SK-N-SH (cell line): ENCODE data around the gene PYGB. TPM values are rescaled to one million over a fixed set of nuclear protein-coding genes. Genes with fewer than 3 reads are reported as not detected.

Experiments used
- CTCF ChIA-PET: fragments of 300-600, 350-600 bp; formaldehyde crosslinking; extraction: SDS; loops from one replicate; lab custom pipeline; 2021; lab: Yijun Ruan, JAX
- POLR2A ChIA-PET: fragments of 350-600 bp; sonication (Branson Sonifier 250); formaldehyde crosslinking; extraction: SDS; loops from one replicate; lab custom pipeline; 2020; ENCODE audit warnings: antibody characterized with exemption, inconsistent platforms; lab: Yijun Ruan, JAX
- DNase-seq: peaks from one replicate; pipeline ENCODE4 v3.0.0; 2012
- H2AFZ ChIP-seq: fragments of 200-600 bp; sonication (generic); 2 replicates; pipeline ENCODE4 v1.8.1; 2016; ENCODE audit warnings: antibody characterized with exemption, mild to moderate bottlenecking, low read depth
- H3F3A ChIP-seq: fragments of 200-600 bp; sonication (generic); replicated peaks from 2 replicates; pipeline ENCODE3; 2016; ENCODE audit warnings: antibody characterized with exemption, mild to moderate bottlenecking; ENCODE audit not compliant: insufficient read depth
- H3K27ac ChIP-seq, 2 experiments: fragments of 200-500 bp in 1 of 2; fragments of 200-600 bp in 1 of 2; sonication (Bioruptor generic) in 1 of 2; sonication (generic), shearing (Covaris generic) in 1 of 2; 2 replicates each; pipeline versions ENCODE4 v1.5.1 to v1.6.1; 2014 to 2016; ENCODE audit warnings: low read depth in 2 of 2, inconsistent platforms in 1 of 2, low read length in 1 of 2, mild to moderate bottlenecking in 1 of 2, mixed read lengths in 1 of 2
- H3K27me3 ChIP-seq: fragments of 200-600 bp; sonication (generic), shearing (Covaris generic); 2 replicates; pipeline ENCODE4 v1.6.1; 2016; ENCODE audit warnings: mixed run types; ENCODE audit not compliant: insufficient read depth
- H3K36me3 ChIP-seq, 2 experiments: fragments of 200-500 bp in 1 of 2; fragments of 200-600 bp in 1 of 2; sonication (Bioruptor generic) in 1 of 2; sonication (generic) in 1 of 2; replicated peaks in 1 of 2; 2 replicates each; pipeline versions ENCODE3 to v1.5.1; 2014 to 2016; ENCODE audit warnings: low read length in 1 of 2, mild to moderate bottlenecking in 1 of 2; ENCODE audit not compliant: insufficient read depth in 2 of 2, control insufficient read depth in 1 of 2
- H3K4me1 ChIP-seq, 2 experiments: fragments of 200-500 bp in 1 of 2; fragments of 200-600 bp in 1 of 2; sonication (Bioruptor generic) in 1 of 2; sonication (generic), shearing (Covaris generic) in 1 of 2; 2 replicates each; pipeline versions ENCODE4 v1.5.1 to v1.6.1; 2014 to 2016; ENCODE audit warnings: low read depth in 1 of 2, low read length in 1 of 2, mixed run types in 1 of 2; ENCODE audit not compliant: insufficient read depth in 2 of 2, control insufficient read depth in 1 of 2
- H3K4me2 ChIP-seq: fragments of 200-600 bp; sonication (generic), shearing (Covaris generic); 2 replicates; pipeline ENCODE4 v1.6.1; 2017; ENCODE audit warnings: mixed run types
- H3K4me3 ChIP-seq, 2 experiments: fragments of 200-500 bp in 1 of 2; fragments of 200-600 bp in 1 of 2; sonication (Bioruptor generic) in 1 of 2; sonication (generic), shearing (Covaris generic) in 1 of 2; 2 replicates each; pipeline versions ENCODE4 v1.5.1 to v1.8.1; 2014 to 2016; ENCODE audit warnings: low read depth in 2 of 2, inconsistent platforms in 1 of 2, low read length in 1 of 2, mild to moderate bottlenecking in 1 of 2, mixed read lengths in 1 of 2, moderate library complexity in 1 of 2
- H3K79me2 ChIP-seq: fragments of 200-600 bp; sonication (generic); 2 replicates; pipeline ENCODE4 v1.8.1; 2017; ENCODE audit warnings: mild to moderate bottlenecking; ENCODE audit not compliant: insufficient read depth
- H3K9ac ChIP-seq: fragments of 200-600 bp; sonication (generic); 2 replicates; pipeline ENCODE4 v1.6.1; 2017; ENCODE audit warnings: mixed run types
- H3K9me2 ChIP-seq: fragments of 200-600 bp; sonication (generic); 2 replicates; pipeline ENCODE4 v1.6.1; 2017; ENCODE audit warnings: mixed run types
- H3K9me3 ChIP-seq: fragments of 200-600 bp; sonication (generic); 2 replicates; pipeline ENCODE4 v1.6.1; 2017; ENCODE audit warnings: mixed run types, mild to moderate bottlenecking, moderate library complexity
- H4K20me1 ChIP-seq: fragments of 200-600 bp; sonication (generic); 2 replicates; pipeline ENCODE4 v1.6.1; 2017; ENCODE audit warnings: mild to moderate bottlenecking, mixed run types; ENCODE audit not compliant: insufficient read depth
- CHD2 ChIP-seq: fragments of 150-350 bp; IDR thresholded peaks from 2 replicates; pipeline ENCODE4 v1.6.1; 2018; ENCODE audit warnings: low read length; ENCODE audit not compliant: partially characterized antibody
- EP300 ChIP-seq, 2 experiments: IDR thresholded peaks; 2 replicates each; pipeline versions ENCODE4 v1.4.0 to v1.6.1; 2012; ENCODE audit warnings: borderline replicate concordance in 1 of 2, low read depth in 1 of 2, low read length in 1 of 2
- FOSL2 ChIP-seq: IDR thresholded peaks from 2 replicates; pipeline ENCODE4 v1.4.0; 2012; ENCODE audit warnings: low read depth, mild to moderate bottlenecking, moderate library complexity, borderline replicate concordance
- FOXM1 ChIP-seq: IDR thresholded peaks from 2 replicates; pipeline ENCODE4 v1.4.0; 2012; ENCODE audit warnings: low read depth, mild to moderate bottlenecking
- GATA2 ChIP-seq: sonication (generic); formaldehyde crosslinking; IDR thresholded peaks from 2 replicates; pipeline ENCODE4 v1.5.0; 2020; ENCODE audit warnings: mild to moderate bottlenecking, missing genetic modification reagents
- JUND ChIP-seq: IDR thresholded peaks from 2 replicates; pipeline ENCODE4 v1.4.0; 2012
- NFIC ChIP-seq: IDR thresholded peaks from 2 replicates; pipeline ENCODE4 v1.4.0; 2012; ENCODE audit warnings: borderline replicate concordance
- RAD21 ChIP-seq: IDR thresholded peaks from 2 replicates; pipeline ENCODE4 v1.6.1; 2012; ENCODE audit warnings: mild to moderate bottlenecking, low read length
- RCOR1 ChIP-seq: fragments of 150-350 bp; IDR thresholded peaks from 2 replicates; pipeline ENCODE4 v1.6.1; 2017; ENCODE audit warnings: antibody characterized with exemption, low read length
- RFX5 ChIP-seq: IDR thresholded peaks from 2 replicates; pipeline ENCODE4 v1.6.1; 2012; ENCODE audit warnings: mild to moderate bottlenecking, improper control_type of control experiment, low read length
- TEAD4 ChIP-seq: IDR thresholded peaks from 2 replicates; pipeline ENCODE4 v1.4.0; 2012; ENCODE audit warnings: mild to moderate bottlenecking, borderline replicate concordance; ENCODE audit not compliant: insufficient read depth
- WGBS: methylation state at CpG from one replicate; pipeline ENCODE4 v1.1.6; 2017; ENCODE audit warnings: low lambda C conversion rate; 5-methylcytosine and 5-hydroxymethylcytosine counted together
- polyA plus RNA-seq, 3 experiments: library from polyadenylated mRNA; depleted of rRNA; stranded (reverse); fragments of >200 nt; gene quantifications; 2 replicates each; pipeline ENCODE4 v1.2.3, GENCODE V29; 2012
- TF ChIP-seq, protein P1 (sequence below): fragments of 150-350 bp; IDR thresholded peaks from 2 replicates; pipeline ENCODE4 v1.6.1; 2017; ENCODE audit warnings: antibody characterized with exemption, low read length, low read depth, borderline replicate concordance
- TF ChIP-seq, protein P2 (sequence below): fragments of 200-600 bp; sonication (generic); IDR thresholded peaks from 2 replicates; pipeline ENCODE4 v1.6.1; 2017; ENCODE audit warnings: antibody characterized with exemption, mild to moderate bottlenecking, moderate library complexity

Gene PYGB
- polyA plus RNA-seq, 1 of the 3 experiments (the other 2 are of a cell fraction): 35.8 TPM

DNA sequence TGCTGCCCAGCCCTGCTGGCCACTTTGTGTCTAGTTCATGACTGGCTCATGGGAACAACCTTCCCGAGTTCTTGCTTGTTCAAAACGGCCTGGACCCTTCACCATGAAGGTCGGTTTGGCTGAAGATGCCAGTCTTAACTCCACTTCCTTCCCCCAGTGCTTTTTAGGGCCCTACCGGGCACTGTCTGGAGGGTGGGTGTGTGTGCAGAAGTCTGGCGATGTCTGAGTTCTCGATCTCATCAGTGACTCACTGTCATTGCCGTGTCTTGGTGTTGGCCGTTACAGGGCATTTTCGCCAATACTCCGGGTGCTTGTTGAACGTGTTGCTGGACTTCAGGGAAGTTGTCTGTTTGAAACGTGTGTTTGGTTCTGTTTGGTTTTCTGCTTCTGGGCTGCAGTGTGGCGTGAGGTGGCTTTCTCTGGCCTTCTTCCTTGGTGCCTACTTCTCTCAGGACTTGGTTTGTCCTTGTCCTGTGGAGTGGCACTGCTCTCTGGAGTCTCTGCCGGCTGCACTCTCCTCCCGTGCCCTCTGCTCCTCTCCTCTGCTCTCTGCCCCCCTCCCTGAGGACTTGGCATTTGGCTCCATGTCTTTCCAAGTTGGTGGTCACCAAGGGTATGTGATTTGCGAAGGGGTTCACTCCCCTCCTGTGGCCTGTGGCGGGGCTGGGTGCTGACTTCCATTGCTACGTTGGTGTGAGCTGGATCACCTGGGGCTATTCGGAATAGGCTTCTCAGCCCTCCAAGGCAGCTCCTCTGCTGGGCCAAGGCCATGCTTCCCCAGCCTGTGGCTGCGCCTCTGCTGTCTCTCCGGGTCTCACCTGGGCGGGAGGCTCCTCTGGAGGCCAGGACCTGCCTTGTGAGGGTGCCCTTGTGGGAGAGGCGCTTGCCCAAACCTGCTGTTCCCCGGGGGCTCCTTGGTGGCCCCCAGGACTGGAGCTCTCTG lies 38.2 kb downstream of the PYGB start:
- Histone ChIP-seq H3K27me3 (no peaks in the 10 kb centered on the region), H3K4me3 (no peak overlapping the region), H3K4me1 (no peaks in the 10 kb centered on the region), H3F3A (no peaks in the 10 kb centered on the region), H3K36me3 (peaks cover 10 to 61% of the 10 kb centered on the region in 2 experiments), H3K9ac (no peak overlapping the region), H3K79me2 (no peaks in the 10 kb centered on the region), H4K20me1 (0 out of 2 replicates have a peak, but pooled peaks cover 6% of the 10 kb centered on the region), H2AFZ (no peak overlapping the region), H3K4me2 (no peak overlapping the region), H3K9me2 (no peaks in the 10 kb centered on the region), H3K9me3 (no peaks in the 10 kb centered on the region), H3K27ac (no peak overlapping the region)
- ChIA-PET CTCF (interaction anchor here (8.2 kb wide), 1 partner anchor 8 kb away, joined by 46 read pairs; no protein-coding TSS in a partner anchor), POLR2A (no interaction called here)
- 93% methylated on average over 18 of the region's 24 CpGs for WGBS
- no peak for DNase-seq
- TF ChIP-seq TEAD4: no peak
- TF ChIP-seq, protein P1, sequence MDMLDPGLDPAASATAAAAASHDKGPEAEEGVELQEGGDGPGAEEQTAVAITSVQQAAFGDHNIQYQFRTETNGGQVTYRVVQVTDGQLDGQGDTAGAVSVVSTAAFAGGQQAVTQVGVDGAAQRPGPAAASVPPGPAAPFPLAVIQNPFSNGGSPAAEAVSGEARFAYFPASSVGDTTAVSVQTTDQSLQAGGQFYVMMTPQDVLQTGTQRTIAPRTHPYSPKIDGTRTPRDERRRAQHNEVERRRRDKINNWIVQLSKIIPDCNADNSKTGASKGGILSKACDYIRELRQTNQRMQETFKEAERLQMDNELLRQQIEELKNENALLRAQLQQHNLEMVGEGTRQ: no peak

- H3K27ac ChIP-seq: no peak overlapping the region
- peaks cover 10 to 59% of the 10 kb centered on the region in 2 experiments for H3K36me3 ChIP-seq
- H3K27me3 ChIP-seq: no peaks in the 10 kb centered on the region
- no peaks in the 10 kb centered on the region; a peak in 1 of 4 replicates for H3K4me1 ChIP-seq
- ChIA-PET CTCF (interaction anchor here (1.4 to 8.2 kb wide), 2 partner anchors 8 to 112 kb away, joined by 7 to 46 read pairs; no protein-coding TSS in a partner anchor), POLR2A (no interaction called here)
- no peak overlapping the region for H3K4me3 ChIP-seq
- TF ChIP-seq, protein P1: no peak
- TF ChIP-seq RAD21 (no peak), EP300 (IDR thresholded peaks at IDR 0.05; ENCODE audit: borderline replicate concordance in 1 of 2, low read depth in 1 of 2, low read length in 1 of 2) (no peak), RFX5 (no peak), CHD2 (no peak), JUND (no peak), FOSL2 (no peak), RCOR1 (no peak), GATA2 (CRISPR knock-in tag) (no peak), NFIC (no peak), FOXM1 (no peak)
- TF ChIP-seq, protein P2, sequence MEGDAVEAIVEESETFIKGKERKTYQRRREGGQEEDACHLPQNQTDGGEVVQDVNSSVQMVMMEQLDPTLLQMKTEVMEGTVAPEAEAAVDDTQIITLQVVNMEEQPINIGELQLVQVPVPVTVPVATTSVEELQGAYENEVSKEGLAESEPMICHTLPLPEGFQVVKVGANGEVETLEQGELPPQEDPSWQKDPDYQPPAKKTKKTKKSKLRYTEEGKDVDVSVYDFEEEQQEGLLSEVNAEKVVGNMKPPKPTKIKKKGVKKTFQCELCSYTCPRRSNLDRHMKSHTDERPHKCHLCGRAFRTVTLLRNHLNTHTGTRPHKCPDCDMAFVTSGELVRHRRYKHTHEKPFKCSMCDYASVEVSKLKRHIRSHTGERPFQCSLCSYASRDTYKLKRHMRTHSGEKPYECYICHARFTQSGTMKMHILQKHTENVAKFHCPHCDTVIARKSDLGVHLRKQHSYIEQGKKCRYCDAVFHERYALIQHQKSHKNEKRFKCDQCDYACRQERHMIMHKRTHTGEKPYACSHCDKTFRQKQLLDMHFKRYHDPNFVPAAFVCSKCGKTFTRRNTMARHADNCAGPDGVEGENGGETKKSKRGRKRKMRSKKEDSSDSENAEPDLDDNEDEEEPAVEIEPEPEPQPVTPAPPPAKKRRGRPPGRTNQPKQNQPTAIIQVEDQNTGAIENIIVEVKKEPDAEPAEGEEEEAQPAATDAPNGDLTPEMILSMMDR: no peak
- H3K4me2 ChIP-seq: no peak overlapping the region
- no peak overlapping the region for H2AFZ ChIP-seq
- WGBS: 95% methylated on average over 11 of the region's 12 CpGs
- no peaks in the 10 kb centered on the region for H3K9me3 ChIP-seq
- no peak for DNase-seq
- no peaks in the 10 kb centered on the region for H3K9me2 ChIP-seq
- H3K9ac ChIP-seq: no peak overlapping the region
- H3K79me2 ChIP-seq: no peaks in the 10 kb centered on the region
- 0 out of 2 replicates have a peak, but pooled peaks cover 6% of the 10 kb centered on the region for H4K20me1 ChIP-seq
- no peaks in the 10 kb centered on the region for H3F3A ChIP-seq
Measured at GRCh38 chr20:25286917-25287316, 39.0 kb downstream of the PYGB start.
